Measurements from ENCODE around the gene IL20. TPM values are rescaled to one million over a fixed set of nuclear protein-coding genes. Genes with fewer than 3 reads are reported as not detected.

The IL20 gene
- polyA plus RNA-seq, 1 donor (not counting 4 experiments of a cell fraction or from before 2014, with no cell fraction given), result 4.7 TPM

- Histone ChIP-seq H2AFZ (ENCODE audit: control insufficient read depth, low read length) (no peak overlapping the region), H3K36me3 (ENCODE audit: control insufficient read depth in 2 of 2, extremely low read depth in 1 of 2, insufficient read depth in 2 of 2, low read length in 2 of 2) (no peaks in the 10 kb centered on the region), H3K79me2 (ENCODE audit: control insufficient read depth, insufficient read depth, low read length) (no peaks in the 10 kb centered on the region), H3K27me3 (ENCODE audit: control insufficient read depth, extremely low read depth, insufficient read depth, low read length) (no peaks in the 10 kb centered on the region), H3K9me1 (ENCODE audit: control insufficient read depth, extremely low read depth, insufficient read depth, low read length) (no peaks in the 10 kb centered on the region), H3K9me3 (ENCODE audit: control insufficient read depth, low read depth, low read length) (no peaks in the 10 kb centered on the region), H3K4me3 (ENCODE audit: control insufficient read depth in 2 of 3, extremely low read depth in 1 of 3, insufficient read depth in 2 of 3, low read depth in 1 of 3, low read length in 3 of 3) (no peak overlapping the region), H4K20me1 (ENCODE audit: control insufficient read depth, extremely low read depth, insufficient read depth, low read length) (no peaks in the 10 kb centered on the region), H3K9ac (ENCODE audit: control insufficient read depth, extremely low read depth, insufficient read depth, low read length) (no peak overlapping the region), H3K4me1 (ENCODE audit: control insufficient read depth, extremely low read depth, insufficient read depth, low read length) (peaks cover 5% of the 10 kb centered on the region), H3K27ac (ENCODE audit: control insufficient read depth, insufficient read depth, low read length) (no peak overlapping the region), H3K4me2 (ENCODE audit: control insufficient read depth, extremely low read depth, insufficient read depth, low read depth, low read length) (no peak overlapping the region)
- no peak for DNase-seq (ENCODE audit: low read depth, low spot score)
- FAIRE-seq, result no peak
- dilution Hi-C loops (cut with MboI; ENCODE audit: extremely low pct_ligation_motif_present, low sequenced_read_pairs), result no loop called here
- TF ChIP-seq EZH2 (IDR thresholded peaks at IDR 0.05; ENCODE audit: low read length) (no peak), CTCF (optimal IDR thresholded peaks at IDR 0.05 in 1 of 3, IDR thresholded peaks at IDR 0.05 in 1 of 3, conservative IDR thresholded peaks at IDR 0.05 in 1 of 3; ENCODE audit: extremely low read depth in 1 of 3, insufficient read depth in 2 of 3, low read length in 3 of 3) (peak in 1 of 3 experiments; percentile 19)
Observed at GRCh38 chr1:206856674-206857464, 8.6 kb upstream of the IL20 start.

- no peaks in the 10 kb centered on the region for H3K36me3 ChIP-seq (ENCODE audit: control insufficient read depth in 2 of 2, extremely low read depth in 1 of 2, insufficient read depth in 2 of 2, low read length in 2 of 2)
- no peaks in the 10 kb centered on the region for H3K79me2 ChIP-seq (ENCODE audit: control insufficient read depth, insufficient read depth, low read length)
- no peaks in the 10 kb centered on the region for H4K20me1 ChIP-seq (ENCODE audit: control insufficient read depth, extremely low read depth, insufficient read depth, low read length)
- H2AFZ ChIP-seq (ENCODE audit: control insufficient read depth, low read length), result peak overlapping the region; percentile 80
- no peak overlapping the region for H3K27ac ChIP-seq (ENCODE audit: control insufficient read depth, insufficient read depth, low read length)
- FAIRE-seq, result no peak
- TF ChIP-seq CTCF (optimal IDR thresholded peaks at IDR 0.05 in 1 of 3, IDR thresholded peaks at IDR 0.05 in 1 of 3, conservative IDR thresholded peaks at IDR 0.05 in 1 of 3; ENCODE audit: extremely low read depth in 1 of 3, insufficient read depth in 2 of 3, low read length in 3 of 3), result no peak
- no peak for TF ChIP-seq EZH2 (IDR thresholded peaks at IDR 0.05; ENCODE audit: low read length)
- H3K4me2 ChIP-seq (ENCODE audit: control insufficient read depth, extremely low read depth, insufficient read depth, low read depth, low read length), result no peak overlapping the region
- H3K27me3 ChIP-seq (ENCODE audit: control insufficient read depth, extremely low read depth, insufficient read depth, low read length), result no peaks in the 10 kb centered on the region
- dilution Hi-C loops (cut with MboI; ENCODE audit: extremely low pct_ligation_motif_present, low sequenced_read_pairs), result no loop called here
- H3K4me3 ChIP-seq (ENCODE audit: control insufficient read depth in 2 of 3, extremely low read depth in 1 of 3, insufficient read depth in 2 of 3, low read depth in 1 of 3, low read length in 3 of 3), result no peak overlapping the region
- peaks cover 13% of the 10 kb centered on the region for H3K4me1 ChIP-seq (ENCODE audit: control insufficient read depth, extremely low read depth, insufficient read depth, low read length)
- H3K9ac ChIP-seq (ENCODE audit: control insufficient read depth, extremely low read depth, insufficient read depth, low read length), result peak overlapping the region; percentile 16
- DNase-seq (ENCODE audit: low read depth, low spot score), result no peak
- no peaks in the 10 kb centered on the region for H3K9me1 ChIP-seq (ENCODE audit: control insufficient read depth, extremely low read depth, insufficient read depth, low read length)
- H3K9me3 ChIP-seq (ENCODE audit: control insufficient read depth, low read depth, low read length), result no peaks in the 10 kb centered on the region
Observed at GRCh38 chr1:206859082-206859521, 6.3 kb upstream of the IL20 start.

Measured in keratinocyte (primary cell).